Nephron (organoid): ENCODE results near the gene NCAM2.

ENCODE experiments used
- H3K27ac Mint-ChIP-seq, 3 experiments: 2 replicates each; pipeline ENCODE4 v1.8.0; 2020; ENCODE audit warnings: mixed read lengths in 3 of 3, mild to moderate bottlenecking in 2 of 3, moderate library complexity in 1 of 3
- H3K27me3 Mint-ChIP-seq: 2 replicates; pipeline ENCODE4 v1.8.0; 2021; ENCODE audit warnings: low read depth, mild to moderate bottlenecking, moderate library complexity, mixed read lengths
- H3K36me3 Mint-ChIP-seq: 2 replicates; pipeline ENCODE4 v1.8.0; 2020; ENCODE audit warnings: low read depth, mixed read lengths
- H3K4me1 Mint-ChIP-seq: 2 replicates; pipeline ENCODE4 v1.8.0; 2020; ENCODE audit warnings: mixed read lengths
- H3K4me3 Mint-ChIP-seq, 3 experiments: 2 replicates each; pipeline ENCODE4 v1.8.0; 2020; ENCODE audit warnings: mild to moderate bottlenecking in 3 of 3, mixed read lengths in 3 of 3, moderate library complexity in 2 of 3
- H3K9me3 Mint-ChIP-seq: 2 replicates; pipeline ENCODE4 v1.8.0; 2020; ENCODE audit warnings: mixed read lengths
- CTCF ChIP-seq, 3 experiments: fragments of 200-600 bp; sonication (generic); IDR thresholded peaks; one replicate each; pipeline ENCODE4 v1.5.0; 2021; ENCODE audit warnings: antibody characterized with exemption in 3 of 3; ENCODE audit not compliant: unreplicated experiment in 3 of 3

The NCAM2 gene

GRCh38 chr21:21046063-21046462, 47.9 kb downstream of the NCAM2 start:
- H3K27me3 Mint-ChIP-seq, result no peaks in the 10 kb centered on the region
- H3K9me3 Mint-ChIP-seq, result no peaks in the 10 kb centered on the region
- H3K36me3 Mint-ChIP-seq, result no peaks in the 10 kb centered on the region
- no peak for TF ChIP-seq CTCF (IDR thresholded peaks at IDR 0.05; ENCODE audit: unreplicated experiment in 3 of 3)
- H3K4me3 Mint-ChIP-seq, result no peak overlapping the region
- H3K27ac Mint-ChIP-seq, result no peak overlapping the region
- H3K4me1 Mint-ChIP-seq, result no peaks in the 10 kb centered on the region

- H3K27me3 Mint-ChIP-seq, result no peaks in the 10 kb centered on the region
- no peak for TF ChIP-seq CTCF (IDR thresholded peaks at IDR 0.05; ENCODE audit: unreplicated experiment in 3 of 3)
- H3K27ac Mint-ChIP-seq, result no peak overlapping the region
- H3K4me3 Mint-ChIP-seq, result no peak overlapping the region
- no peaks in the 10 kb centered on the region for H3K4me1 Mint-ChIP-seq
- no peaks in the 10 kb centered on the region for H3K9me3 Mint-ChIP-seq
- H3K36me3 Mint-ChIP-seq, result no peaks in the 10 kb centered on the region
These were observed 53.2 kb downstream of the NCAM2 start for GRCh38 chr21:21051109-21052055.

GRCh38 chr21:21052672-21053071, 54.5 kb downstream of the NCAM2 start:
- no peak overlapping the region for H3K27ac Mint-ChIP-seq
- no peak overlapping the region for H3K4me3 Mint-ChIP-seq
- no peak for TF ChIP-seq CTCF (IDR thresholded peaks at IDR 0.05; ENCODE audit: unreplicated experiment in 3 of 3)
- H3K36me3 Mint-ChIP-seq, result no peaks in the 10 kb centered on the region
- no peaks in the 10 kb centered on the region for H3K27me3 Mint-ChIP-seq
- H3K4me1 Mint-ChIP-seq, result no peaks in the 10 kb centered on the region
- no peaks in the 10 kb centered on the region for H3K9me3 Mint-ChIP-seq

- H3K27ac Mint-ChIP-seq, result no peak overlapping the region
- no peaks in the 10 kb centered on the region for H3K36me3 Mint-ChIP-seq
- H3K4me3 Mint-ChIP-seq, result no peak overlapping the region
- no peaks in the 10 kb centered on the region for H3K27me3 Mint-ChIP-seq
- no peaks in the 10 kb centered on the region for H3K9me3 Mint-ChIP-seq
- no peaks in the 10 kb centered on the region for H3K4me1 Mint-ChIP-seq
- no peak for TF ChIP-seq CTCF (IDR thresholded peaks at IDR 0.05; ENCODE audit: unreplicated experiment in 3 of 3)
These were observed 59.3 kb downstream of the NCAM2 start for GRCh38 chr21:21057349-21058062.

- H3K4me1 Mint-ChIP-seq, result no peaks in the 10 kb centered on the region
- no peaks in the 10 kb centered on the region for H3K36me3 Mint-ChIP-seq
- TF ChIP-seq CTCF (IDR thresholded peaks at IDR 0.05; ENCODE audit: unreplicated experiment in 3 of 3), result no peak
- no peaks in the 10 kb centered on the region for H3K9me3 Mint-ChIP-seq
- no peak overlapping the region for H3K27ac Mint-ChIP-seq
- H3K4me3 Mint-ChIP-seq, result no peak overlapping the region
- no peaks in the 10 kb centered on the region for H3K27me3 Mint-ChIP-seq
These were observed 65.6 kb downstream of the NCAM2 start for GRCh38 chr21:21063828-21064227.
